Measurements from ENCODE around the gene TEX264.

TEX264 gene

DNA sequence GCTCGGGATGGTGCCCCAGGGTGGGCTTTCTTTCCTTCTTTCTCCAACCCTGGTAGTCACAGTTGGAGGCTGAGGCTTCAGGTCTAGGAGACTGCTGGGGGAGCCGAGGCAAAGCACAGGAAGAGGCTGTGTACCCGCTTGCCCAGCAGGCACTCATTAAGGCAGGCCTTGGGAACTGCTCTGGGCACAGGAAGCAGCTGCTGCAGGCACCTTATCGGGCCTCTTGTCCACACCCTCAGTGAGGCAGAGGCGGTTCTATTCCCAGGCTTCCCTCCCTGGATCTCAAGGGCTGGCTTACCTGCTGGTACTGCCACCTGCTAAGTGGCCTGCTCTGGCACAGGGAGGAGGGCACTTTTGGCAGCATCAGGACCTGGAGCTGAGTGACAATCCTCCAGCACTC lies 20.0 kb downstream of the TEX264 start:
- TF ChIP-seq, protein P1, sequence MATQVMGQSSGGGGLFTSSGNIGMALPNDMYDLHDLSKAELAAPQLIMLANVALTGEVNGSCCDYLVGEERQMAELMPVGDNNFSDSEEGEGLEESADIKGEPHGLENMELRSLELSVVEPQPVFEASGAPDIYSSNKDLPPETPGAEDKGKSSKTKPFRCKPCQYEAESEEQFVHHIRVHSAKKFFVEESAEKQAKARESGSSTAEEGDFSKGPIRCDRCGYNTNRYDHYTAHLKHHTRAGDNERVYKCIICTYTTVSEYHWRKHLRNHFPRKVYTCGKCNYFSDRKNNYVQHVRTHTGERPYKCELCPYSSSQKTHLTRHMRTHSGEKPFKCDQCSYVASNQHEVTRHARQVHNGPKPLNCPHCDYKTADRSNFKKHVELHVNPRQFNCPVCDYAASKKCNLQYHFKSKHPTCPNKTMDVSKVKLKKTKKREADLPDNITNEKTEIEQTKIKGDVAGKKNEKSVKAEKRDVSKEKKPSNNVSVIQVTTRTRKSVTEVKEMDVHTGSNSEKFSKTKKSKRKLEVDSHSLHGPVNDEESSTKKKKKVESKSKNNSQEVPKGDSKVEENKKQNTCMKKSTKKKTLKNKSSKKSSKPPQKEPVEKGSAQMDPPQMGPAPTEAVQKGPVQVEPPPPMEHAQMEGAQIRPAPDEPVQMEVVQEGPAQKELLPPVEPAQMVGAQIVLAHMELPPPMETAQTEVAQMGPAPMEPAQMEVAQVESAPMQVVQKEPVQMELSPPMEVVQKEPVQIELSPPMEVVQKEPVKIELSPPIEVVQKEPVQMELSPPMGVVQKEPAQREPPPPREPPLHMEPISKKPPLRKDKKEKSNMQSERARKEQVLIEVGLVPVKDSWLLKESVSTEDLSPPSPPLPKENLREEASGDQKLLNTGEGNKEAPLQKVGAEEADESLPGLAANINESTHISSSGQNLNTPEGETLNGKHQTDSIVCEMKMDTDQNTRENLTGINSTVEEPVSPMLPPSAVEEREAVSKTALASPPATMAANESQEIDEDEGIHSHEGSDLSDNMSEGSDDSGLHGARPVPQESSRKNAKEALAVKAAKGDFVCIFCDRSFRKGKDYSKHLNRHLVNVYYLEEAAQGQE (IDR thresholded peaks at IDR 0.05; ENCODE audit: insufficient read depth in 1 of 2, low read depth in 2 of 2, low read length in 2 of 2) = no peak
- TF ChIP-seq TAF1 (IDR thresholded peaks at IDR 0.05; ENCODE audit: borderline replicate concordance, insufficient read depth, low read length) = no peak
- no peak for TF ChIP-seq POLR2AphosphoS5 (IDR thresholded peaks at IDR 0.05; ENCODE audit: low read depth, low read length)
- no peak for TF ChIP-seq SIN3A (IDR thresholded peaks at IDR 0.05; ENCODE audit: borderline replicate concordance, insufficient read depth, low read length)
- no peak for TF ChIP-seq FOXP2 (optimal IDR thresholded peaks at IDR 0.05; ENCODE audit: borderline replicate concordance, extremely low read depth, extremely low read length, insufficient read depth)

GRCh38 chr3:51691949-51692348 lies 20.9 kb downstream of the TEX264 start:
- TF ChIP-seq SIN3A (IDR thresholded peaks at IDR 0.05; ENCODE audit: borderline replicate concordance, insufficient read depth, low read length) (no peak), POLR2AphosphoS5 (IDR thresholded peaks at IDR 0.05; ENCODE audit: low read depth, low read length) (no peak), TAF1 (IDR thresholded peaks at IDR 0.05; ENCODE audit: borderline replicate concordance, insufficient read depth, low read length) (no peak), FOXP2 (optimal IDR thresholded peaks at IDR 0.05; ENCODE audit: borderline replicate concordance, extremely low read depth, extremely low read length, insufficient read depth) (no peak)
- TF ChIP-seq, protein P1 (IDR thresholded peaks at IDR 0.05; ENCODE audit: insufficient read depth in 1 of 2, low read depth in 2 of 2, low read length in 2 of 2) = no peak

- TF ChIP-seq SIN3A (IDR thresholded peaks at IDR 0.05; ENCODE audit: borderline replicate concordance, insufficient read depth, low read length) (no peak), POLR2AphosphoS5 (IDR thresholded peaks at IDR 0.05; ENCODE audit: low read depth, low read length) (no peak), TAF1 (IDR thresholded peaks at IDR 0.05; ENCODE audit: borderline replicate concordance, insufficient read depth, low read length) (no peak), FOXP2 (optimal IDR thresholded peaks at IDR 0.05; ENCODE audit: borderline replicate concordance, extremely low read depth, extremely low read length, insufficient read depth) (no peak)
- TF ChIP-seq, protein P1 (IDR thresholded peaks at IDR 0.05; ENCODE audit: insufficient read depth in 1 of 2, low read depth in 2 of 2, low read length in 2 of 2) = no peak
These were observed 21.9 kb downstream of the TEX264 start for GRCh38 chr3:51692980-51693395.

DNA sequence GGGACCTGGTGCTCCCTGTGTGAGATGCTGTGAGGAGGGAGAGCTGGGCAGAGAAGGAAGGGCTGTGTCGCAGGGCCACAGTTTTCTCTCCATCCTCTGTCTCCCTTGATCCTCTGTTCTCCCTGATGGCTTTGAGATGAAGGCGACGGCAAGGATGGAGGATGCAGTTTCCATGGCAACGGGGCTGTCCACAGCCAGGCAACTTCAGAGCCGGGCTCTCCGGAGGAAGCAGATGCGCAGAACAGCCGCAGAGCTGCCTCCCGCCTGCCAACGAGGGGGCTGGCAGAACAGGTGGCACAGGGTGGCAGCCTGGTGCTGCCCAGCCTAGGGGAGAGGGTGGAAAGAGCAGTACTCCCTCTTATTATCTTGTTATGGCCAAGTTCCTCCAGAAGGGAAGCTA lies 25.9 kb downstream of the TEX264 start:
- TF ChIP-seq FOXP2 (optimal IDR thresholded peaks at IDR 0.05; ENCODE audit: borderline replicate concordance, extremely low read depth, extremely low read length, insufficient read depth) (no peak), SIN3A (IDR thresholded peaks at IDR 0.05; ENCODE audit: borderline replicate concordance, insufficient read depth, low read length) (no peak), TAF1 (IDR thresholded peaks at IDR 0.05; ENCODE audit: borderline replicate concordance, insufficient read depth, low read length) (no peak), POLR2AphosphoS5 (IDR thresholded peaks at IDR 0.05; ENCODE audit: low read depth, low read length) (no peak)
- TF ChIP-seq, protein P1 (IDR thresholded peaks at IDR 0.05; ENCODE audit: insufficient read depth in 1 of 2, low read depth in 2 of 2, low read length in 2 of 2) = no peak

GRCh38 chr3:51698209-51698608 lies 27.2 kb downstream of the TEX264 start:
- TF ChIP-seq FOXP2 (optimal IDR thresholded peaks at IDR 0.05; ENCODE audit: borderline replicate concordance, extremely low read depth, extremely low read length, insufficient read depth) = no peak
- TF ChIP-seq, protein P1 (IDR thresholded peaks at IDR 0.05; ENCODE audit: insufficient read depth in 1 of 2, low read depth in 2 of 2, low read length in 2 of 2) = no peak
